GM23338 (cell line): Measurements from ENCODE around the gene AGAP1. TPM values are rescaled to one million over a fixed set of nuclear protein-coding genes. Genes with fewer than 3 reads are reported as not detected.
A peak's percentile ranks its signal among the peaks of the same experiment; 100 is the strongest.

ENCODE experiments used
- ATAC-seq: fragments of 200-7000 bp; cut with Tn5 transposase; 3 replicates; pipeline ENCODE4 v1.9.1; 2020
- DNase-seq: peaks from one replicate; pipeline ENCODE4 v3.0.0-alpha.2; 2015; ENCODE audit warnings: low spot score
- H2AFZ ChIP-seq: fragments of 200-600 bp; sonication (generic); 2 replicates; pipeline ENCODE4 v1.8.0; 2016; ENCODE audit warnings: antibody characterized with exemption, mild to moderate bottlenecking, moderate library complexity
- H3F3A ChIP-seq: fragments of 200-600 bp; sonication (generic); replicated peaks from 2 replicates; pipeline ENCODE4 v1.8.0; 2017; ENCODE audit warnings: antibody characterized with exemption, mixed run types, low read depth
- H3K27ac ChIP-seq: fragments of 200-600 bp; sonication (generic); 2 replicates; pipeline ENCODE4 v1.6.1; 2016; ENCODE audit warnings: low read depth
- H3K27me3 ChIP-seq: fragments of 200-600 bp; sonication (generic); 2 replicates; pipeline ENCODE4 v1.8.0; 2016; ENCODE audit warnings: mild to moderate bottlenecking, mixed run types, moderate library complexity; ENCODE audit not compliant: insufficient read depth
- H3K36me3 ChIP-seq: fragments of 200-600 bp; sonication (generic); 2 replicates; pipeline ENCODE4 v1.8.0; 2016; ENCODE audit warnings: mild to moderate bottlenecking; ENCODE audit not compliant: insufficient read depth
- H3K4me1 ChIP-seq: fragments of 200-600 bp; sonication (generic); 2 replicates; pipeline ENCODE4 v1.8.0; 2016; ENCODE audit warnings: mild to moderate bottlenecking, moderate library complexity; ENCODE audit not compliant: insufficient read depth
- H3K4me2 ChIP-seq: fragments of 200-600 bp; sonication (generic); 2 replicates; pipeline ENCODE4 v1.7.1; 2017; ENCODE audit warnings: mixed run types
- H3K4me3 ChIP-seq: fragments of 200-600 bp; sonication (generic); 2 replicates; pipeline ENCODE4 v1.6.1; 2016; ENCODE audit warnings: mixed run types
- H3K79me2 ChIP-seq: fragments of 200-600 bp; sonication (generic); replicated peaks from 2 replicates; pipeline ENCODE4 v1.8.0; 2017; ENCODE audit warnings: mild to moderate bottlenecking; ENCODE audit not compliant: insufficient read depth
- H3K9me2 ChIP-seq: fragments of 200-600 bp; sonication (generic); 2 replicates; pipeline ENCODE4 v1.8.0; 2017; ENCODE audit not compliant: insufficient read depth
- H4K20me1 ChIP-seq: fragments of 200-600 bp; sonication (generic); replicated peaks from 2 replicates; pipeline ENCODE4 v1.8.0; 2017; ENCODE audit warnings: mild to moderate bottlenecking; ENCODE audit not compliant: insufficient read depth
- H3K27ac Mint-ChIP-seq: 2 replicates; pipeline ENCODE4 v1.8.0; 2020; ENCODE audit warnings: inconsistent platforms, mild to moderate bottlenecking, moderate library complexity, mixed read lengths
- H3K27me3 Mint-ChIP-seq: 3 replicates; pipeline ENCODE4 v1.8.0; 2022; ENCODE audit warnings: low read depth, mild to moderate bottlenecking, moderate library complexity, mixed read lengths, inconsistent platforms; ENCODE audit not compliant: insufficient read depth, poor library complexity
- H3K36me3 Mint-ChIP-seq: 3 replicates; pipeline ENCODE4 v1.8.0; 2021; ENCODE audit warnings: low read depth, mild to moderate bottlenecking, inconsistent platforms, moderate library complexity, mixed read lengths
- H3K4me1 Mint-ChIP-seq: 3 replicates; pipeline ENCODE4 v1.8.0; 2020; ENCODE audit warnings: mild to moderate bottlenecking, inconsistent platforms, mixed read lengths
- H3K4me3 Mint-ChIP-seq: 3 replicates; pipeline ENCODE4 v1.8.0; 2021; ENCODE audit warnings: moderate library complexity, mild to moderate bottlenecking, inconsistent platforms, mixed read lengths
- H3K9me3 Mint-ChIP-seq: 3 replicates; pipeline ENCODE4 v1.8.0; 2020; ENCODE audit warnings: moderate library complexity, mild to moderate bottlenecking, inconsistent platforms, mixed read lengths
- CREB1 ChIP-seq: fragments of 250-450 bp; sonication (Bioruptor Pico); IDR thresholded peaks from 2 replicates; pipeline ENCODE4 v1.5.0; 2020; ENCODE audit warnings: low read depth, mild to moderate bottlenecking, moderate library complexity
- JUNB ChIP-seq: IDR thresholded peaks from one replicate; pipeline ENCODE4 v1.6.1; 2016; ENCODE audit warnings: antibody characterized with exemption; ENCODE audit not compliant: unreplicated experiment
- POLR2AphosphoS5 ChIP-seq: IDR thresholded peaks from 2 replicates; pipeline ENCODE4 v1.6.1; 2016; ENCODE audit warnings: antibody characterized with exemption, low read depth
- STAT1 ChIP-seq: IDR thresholded peaks from one replicate; pipeline ENCODE4 v1.6.1; 2016; ENCODE audit warnings: antibody characterized with exemption; ENCODE audit not compliant: unreplicated experiment
- polyA plus RNA-seq: library from polyadenylated mRNA; unstranded; fragments of >200 nt; fragmentation: Nextera tagmentation; extraction: Ambion mirVana; gene quantifications from 2 replicates; pipeline ENCODE4 v1.2.1, GENCODE V29; 2016
- total RNA-seq: library from RNA; depleted of rRNA; stranded (reverse); fragments of >200 nt; shearing (Covaris generic); gene quantifications from 2 replicates; pipeline ENCODE4 v1.2.3, GENCODE V29; 2014
- TF ChIP-seq, protein P1 (sequence below): fragments of 250-450 bp; sonication (Bioruptor Pico); IDR thresholded peaks from 2 replicates; pipeline ENCODE4 v1.5.0; 2020; ENCODE audit warnings: mild to moderate bottlenecking, moderate library complexity
- TF ChIP-seq, protein P2 (sequence below): IDR thresholded peaks from 2 replicates; pipeline ENCODE4 v1.6.1; 2016; ENCODE audit warnings: antibody characterized with exemption

AGAP1 gene
- total and polyA plus RNA-seq, 2 experiments from 2014 or later: 13.3 to 27.9 TPM

DNA sequence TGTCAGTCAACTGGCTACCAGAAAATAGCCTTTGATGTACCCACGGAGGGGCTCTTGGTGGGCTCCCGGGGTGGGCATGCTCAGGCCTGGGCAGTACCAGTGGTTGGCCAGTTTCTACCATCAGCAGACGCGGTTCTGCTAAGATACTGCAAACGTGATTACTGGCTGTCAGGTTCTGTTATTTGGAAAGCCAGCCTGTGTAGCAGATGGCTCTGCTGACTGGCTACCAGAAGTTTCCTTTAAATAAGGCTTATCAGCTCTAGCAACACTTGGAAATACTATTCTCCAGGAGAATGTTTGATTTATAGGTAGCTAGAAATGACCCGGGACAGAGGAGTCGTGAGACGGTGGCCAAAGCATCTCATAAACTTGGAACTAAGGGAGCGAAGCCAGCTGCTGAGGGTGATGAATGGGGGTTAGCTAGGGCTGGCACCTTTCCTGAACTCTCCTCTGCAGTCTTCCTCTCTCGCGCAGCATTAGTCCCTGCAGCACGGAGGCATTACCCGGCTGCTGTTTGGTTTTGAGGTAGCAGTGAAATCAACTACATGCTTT lies 171.9 kb downstream of the AGAP1 start (continued):
- TF ChIP-seq, protein P1, sequence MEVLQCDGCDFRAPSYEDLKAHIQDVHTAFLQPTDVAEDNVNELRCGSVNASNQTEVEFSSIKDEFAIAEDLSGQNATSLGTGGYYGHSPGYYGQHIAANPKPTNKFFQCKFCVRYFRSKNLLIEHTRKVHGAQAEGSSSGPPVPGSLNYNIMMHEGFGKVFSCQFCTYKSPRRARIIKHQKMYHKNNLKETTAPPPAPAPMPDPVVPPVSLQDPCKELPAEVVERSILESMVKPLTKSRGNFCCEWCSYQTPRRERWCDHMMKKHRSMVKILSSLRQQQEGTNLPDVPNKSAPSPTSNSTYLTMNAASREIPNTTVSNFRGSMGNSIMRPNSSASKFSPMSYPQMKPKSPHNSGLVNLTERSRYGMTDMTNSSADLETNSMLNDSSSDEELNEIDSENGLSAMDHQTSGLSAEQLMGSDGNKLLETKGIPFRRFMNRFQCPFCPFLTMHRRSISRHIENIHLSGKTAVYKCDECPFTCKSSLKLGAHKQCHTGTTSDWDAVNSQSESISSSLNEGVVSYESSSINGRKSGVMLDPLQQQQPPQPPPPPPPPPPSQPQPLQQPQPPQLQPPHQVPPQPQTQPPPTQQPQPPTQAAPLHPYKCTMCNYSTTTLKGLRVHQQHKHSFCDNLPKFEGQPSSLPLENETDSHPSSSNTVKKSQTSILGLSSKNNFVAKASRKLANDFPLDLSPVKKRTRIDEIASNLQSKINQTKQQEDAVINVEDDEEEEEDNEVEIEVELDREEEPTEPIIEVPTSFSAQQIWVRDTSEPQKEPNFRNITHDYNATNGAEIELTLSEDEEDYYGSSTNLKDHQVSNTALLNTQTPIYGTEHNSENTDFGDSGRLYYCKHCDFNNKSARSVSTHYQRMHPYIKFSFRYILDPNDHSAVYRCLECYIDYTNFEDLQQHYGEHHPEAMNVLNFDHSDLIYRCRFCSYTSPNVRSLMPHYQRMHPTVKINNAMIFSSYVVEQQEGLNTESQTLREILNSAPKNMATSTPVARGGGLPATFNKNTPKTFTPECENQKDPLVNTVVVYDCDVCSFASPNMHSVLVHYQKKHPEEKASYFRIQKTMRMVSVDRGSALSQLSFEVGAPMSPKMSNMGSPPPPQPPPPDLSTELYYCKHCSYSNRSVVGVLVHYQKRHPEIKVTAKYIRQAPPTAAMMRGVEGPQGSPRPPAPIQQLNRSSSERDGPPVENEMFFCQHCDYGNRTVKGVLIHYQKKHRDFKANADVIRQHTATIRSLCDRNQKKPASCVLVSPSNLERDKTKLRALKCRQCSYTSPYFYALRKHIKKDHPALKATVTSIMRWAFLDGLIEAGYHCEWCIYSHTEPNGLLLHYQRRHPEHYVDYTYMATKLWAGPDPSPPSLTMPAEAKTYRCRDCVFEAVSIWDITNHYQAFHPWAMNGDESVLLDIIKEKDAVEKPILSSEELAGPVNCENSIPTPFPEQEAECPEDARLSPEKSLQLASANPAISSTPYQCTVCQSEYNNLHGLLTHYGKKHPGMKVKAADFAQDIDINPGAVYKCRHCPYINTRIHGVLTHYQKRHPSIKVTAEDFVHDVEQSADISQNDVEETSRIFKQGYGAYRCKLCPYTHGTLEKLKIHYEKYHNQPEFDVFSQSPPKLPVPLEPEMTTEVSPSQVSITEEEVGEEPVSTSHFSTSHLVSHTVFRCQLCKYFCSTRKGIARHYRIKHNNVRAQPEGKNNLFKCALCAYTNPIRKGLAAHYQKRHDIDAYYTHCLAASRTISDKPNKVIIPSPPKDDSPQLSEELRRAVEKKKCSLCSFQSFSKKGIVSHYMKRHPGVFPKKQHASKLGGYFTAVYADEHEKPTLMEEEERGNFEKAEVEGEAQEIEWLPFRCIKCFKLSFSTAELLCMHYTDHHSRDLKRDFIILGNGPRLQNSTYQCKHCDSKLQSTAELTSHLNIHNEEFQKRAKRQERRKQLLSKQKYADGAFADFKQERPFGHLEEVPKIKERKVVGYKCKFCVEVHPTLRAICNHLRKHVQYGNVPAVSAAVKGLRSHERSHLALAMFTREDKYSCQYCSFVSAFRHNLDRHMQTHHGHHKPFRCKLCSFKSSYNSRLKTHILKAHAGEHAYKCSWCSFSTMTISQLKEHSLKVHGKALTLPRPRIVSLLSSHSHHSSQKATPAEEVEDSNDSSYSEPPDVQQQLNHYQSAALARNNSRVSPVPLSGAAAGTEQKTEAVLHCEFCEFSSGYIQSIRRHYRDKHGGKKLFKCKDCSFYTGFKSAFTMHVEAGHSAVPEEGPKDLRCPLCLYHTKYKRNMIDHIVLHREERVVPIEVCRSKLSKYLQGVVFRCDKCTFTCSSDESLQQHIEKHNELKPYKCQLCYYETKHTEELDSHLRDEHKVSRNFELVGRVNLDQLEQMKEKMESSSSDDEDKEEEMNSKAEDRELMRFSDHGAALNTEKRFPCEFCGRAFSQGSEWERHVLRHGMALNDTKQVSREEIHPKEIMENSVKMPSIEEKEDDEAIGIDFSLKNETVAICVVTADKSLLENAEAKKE (CRISPR knock-in tag): no peak
- TF ChIP-seq, protein P2, sequence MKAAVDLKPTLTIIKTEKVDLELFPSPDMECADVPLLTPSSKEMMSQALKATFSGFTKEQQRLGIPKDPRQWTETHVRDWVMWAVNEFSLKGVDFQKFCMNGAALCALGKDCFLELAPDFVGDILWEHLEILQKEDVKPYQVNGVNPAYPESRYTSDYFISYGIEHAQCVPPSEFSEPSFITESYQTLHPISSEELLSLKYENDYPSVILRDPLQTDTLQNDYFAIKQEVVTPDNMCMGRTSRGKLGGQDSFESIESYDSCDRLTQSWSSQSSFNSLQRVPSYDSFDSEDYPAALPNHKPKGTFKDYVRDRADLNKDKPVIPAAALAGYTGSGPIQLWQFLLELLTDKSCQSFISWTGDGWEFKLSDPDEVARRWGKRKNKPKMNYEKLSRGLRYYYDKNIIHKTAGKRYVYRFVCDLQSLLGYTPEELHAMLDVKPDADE: no peak
- TF ChIP-seq CREB1 (CRISPR knock-in tag) (no peak), POLR2AphosphoS5 (no peak), STAT1 (no peak), JUNB (no peak)

DNA sequence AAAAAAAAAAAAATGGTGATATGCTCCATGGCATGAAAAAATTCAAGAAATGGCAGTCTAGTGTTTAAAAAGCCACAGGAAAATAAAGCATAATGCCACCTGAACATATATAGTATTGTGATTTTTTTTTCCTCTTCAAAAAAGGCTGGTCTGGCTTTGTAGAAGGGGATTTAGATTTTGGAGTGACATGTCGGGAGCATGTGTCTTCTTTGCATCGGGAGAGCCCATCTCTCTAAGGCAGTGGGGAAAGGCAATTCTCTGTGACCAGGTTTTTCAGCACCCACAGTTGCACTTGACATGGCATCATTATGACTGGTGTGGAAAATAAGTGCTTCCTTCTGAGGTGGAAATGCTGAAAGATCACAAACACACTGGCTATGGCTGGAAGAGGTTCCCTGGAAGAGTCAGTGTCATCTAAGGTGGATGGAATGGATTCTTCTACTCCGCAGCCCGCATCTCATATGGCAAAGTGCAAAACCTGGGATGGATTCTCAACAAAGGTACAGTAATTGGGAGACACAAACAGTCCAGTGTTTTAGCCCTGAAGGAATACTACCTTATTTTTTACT lies 172.5 kb downstream of the AGAP1 start:
- Histone ChIP-seq H3K4me2 (peak overlapping the region; percentile 74), H3F3A (no peaks in the 10 kb centered on the region), H2AFZ (no peak overlapping the region), H3K27me3 (peaks cover 13% of the 10 kb centered on the region; the same call in 1 of the 2 replicates), H3K4me1 (peaks cover 58% of the 10 kb centered on the region), H3K27ac (no peak overlapping the region), H3K4me3 (peak overlapping the region; percentile 43), H3K9me2 (no peaks in the 10 kb centered on the region), H4K20me1 (peaks cover 3% of the 10 kb centered on the region; the same call in 1 of the 2 replicates), H3K36me3 (no peaks in the 10 kb centered on the region), H3K79me2 (peaks cover 55% of the 10 kb centered on the region)
- H3K36me3 Mint-ChIP-seq: no peaks in the 10 kb centered on the region
- no peaks in the 10 kb centered on the region for H3K9me3 Mint-ChIP-seq
- peaks cover 59% of the 10 kb centered on the region for H3K4me1 Mint-ChIP-seq
- peak; percentile 16 for ATAC-seq
- no peak overlapping the region; the same call in 1 of the 2 replicates for H3K27ac Mint-ChIP-seq
- no peaks in the 10 kb centered on the region for H3K27me3 Mint-ChIP-seq
- peak overlapping the region; percentile 61 for H3K4me3 Mint-ChIP-seq
- peak; percentile 90 for DNase-seq
- TF ChIP-seq CREB1 (CRISPR knock-in tag): peak; percentile 22; the same call in 1 of the 2 replicates
- no peak for TF ChIP-seq STAT1
